AG20443 (cell line): ENCODE results near the gene TAF15.

Source experiments
- DNase-seq: peaks from one replicate; pipeline ENCODE4 v3.0.0; 2012; ENCODE audit warnings: low spot score, mixed read lengths

Gene TAF15

DNA sequence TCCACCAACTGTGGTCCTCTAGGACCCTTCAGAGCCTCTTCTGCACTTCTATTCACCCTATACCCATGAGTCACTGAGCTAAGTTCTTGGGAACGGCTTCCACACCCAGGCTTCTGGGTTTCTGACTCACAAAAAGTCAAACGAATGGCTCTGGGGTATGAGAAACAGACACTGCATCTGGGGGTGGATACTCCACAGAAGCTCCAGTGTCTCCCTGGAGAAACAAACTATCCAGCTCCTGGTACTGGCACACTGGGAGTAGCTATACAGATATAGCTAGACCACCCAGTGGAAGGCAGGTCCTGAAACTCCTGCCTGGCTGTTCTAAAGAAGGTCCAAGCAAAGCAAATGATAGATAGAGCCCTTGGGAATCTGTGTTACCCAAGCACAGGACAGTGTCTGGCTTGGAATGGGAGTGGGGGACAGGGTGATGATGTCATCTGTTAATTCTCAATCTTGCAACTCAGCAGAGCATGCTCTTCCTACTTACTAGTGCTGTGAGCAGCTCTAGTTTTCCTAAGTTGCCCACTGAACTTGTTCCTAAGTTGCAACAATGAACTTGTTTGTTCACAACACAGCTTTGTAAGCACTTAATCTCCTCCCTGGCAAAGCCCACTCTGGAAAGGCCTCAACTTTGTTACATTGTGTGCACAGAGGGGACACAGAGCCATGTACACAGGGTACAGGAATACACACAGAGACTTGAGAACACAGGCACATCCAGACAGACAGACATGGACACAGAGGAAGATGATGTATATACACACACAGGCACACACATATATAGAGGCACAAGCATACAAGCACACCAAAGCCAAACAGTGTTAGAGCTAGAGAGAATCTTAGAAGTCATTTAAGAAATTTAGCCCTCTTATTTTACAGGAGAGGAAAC is 20.6 kb upstream of the TAF15 start:
- peak; percentile 90 for DNase-seq

DNA sequence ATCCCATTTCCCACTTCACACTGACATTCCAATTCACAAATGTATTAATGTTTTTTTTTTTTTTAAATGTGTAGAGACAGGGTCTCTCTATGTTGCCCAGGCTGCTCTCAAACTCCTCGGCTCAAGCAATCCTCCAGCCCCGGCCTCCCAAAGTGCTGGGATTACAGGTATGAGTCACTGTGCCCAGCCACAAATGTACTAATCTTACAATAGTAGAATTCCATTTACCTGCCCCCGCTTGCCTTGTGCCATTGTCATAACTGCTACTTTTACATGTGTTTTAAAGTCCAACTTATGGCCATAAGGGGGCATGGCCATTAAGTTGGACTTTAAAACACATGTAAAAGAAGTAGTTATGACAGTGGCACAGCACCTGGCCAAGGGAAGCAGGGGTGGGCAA is 18.4 kb upstream of the TAF15 start:
- no peak for DNase-seq

DNA sequence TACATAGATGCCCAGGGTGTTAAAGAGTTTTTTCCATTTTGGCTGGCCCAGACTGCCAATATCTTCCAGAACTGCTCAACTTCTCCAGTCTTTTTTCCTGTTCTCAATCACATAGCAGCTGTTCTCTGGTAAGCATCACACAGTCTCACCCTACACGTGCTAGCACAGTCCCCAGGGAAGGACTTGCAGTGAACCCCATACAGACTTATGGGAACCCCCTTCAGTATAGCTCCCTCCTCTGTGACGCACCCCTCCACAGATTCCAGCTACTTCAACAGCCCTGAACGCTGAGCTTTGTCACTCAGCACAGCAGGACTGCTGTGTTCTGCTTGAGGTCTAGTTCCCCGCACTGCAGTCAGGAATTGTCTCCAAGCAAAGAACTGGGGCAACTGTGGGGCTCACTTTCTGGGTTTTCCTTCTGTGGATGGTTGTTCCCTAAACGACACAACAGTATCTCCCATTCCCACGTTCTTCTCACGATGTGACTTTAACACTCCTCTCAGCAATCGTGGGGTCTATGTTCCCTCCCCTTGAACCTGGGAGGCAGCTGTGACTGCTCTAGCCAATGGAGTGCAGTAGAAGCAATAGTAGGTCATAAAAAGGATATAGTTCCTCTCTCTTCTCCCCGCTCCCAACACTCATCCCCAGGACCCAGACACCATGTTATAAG is 17.5 kb upstream of the TAF15 start:
- no peak for DNase-seq

DNA sequence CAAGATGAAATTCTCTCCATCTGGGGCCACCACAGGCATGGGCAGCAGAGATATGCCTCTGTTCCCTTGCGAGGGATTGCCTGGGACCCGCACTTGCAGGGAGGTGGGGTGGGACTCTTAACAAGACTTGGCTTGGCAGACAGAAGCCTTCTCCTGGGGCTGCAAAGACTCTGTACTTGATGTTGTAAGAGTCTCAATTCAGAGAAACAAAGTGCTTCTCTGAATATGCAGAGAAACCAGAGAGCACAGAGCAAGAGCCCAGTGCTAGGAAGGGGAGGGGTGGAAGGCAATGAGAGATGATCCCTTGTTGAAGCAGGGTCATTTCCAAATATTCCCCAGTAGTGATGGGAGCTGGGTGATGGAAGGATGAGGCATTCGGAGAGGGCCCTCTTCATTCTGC is 16.0 kb upstream of the TAF15 start:
- DNase-seq = no peak

DNA sequence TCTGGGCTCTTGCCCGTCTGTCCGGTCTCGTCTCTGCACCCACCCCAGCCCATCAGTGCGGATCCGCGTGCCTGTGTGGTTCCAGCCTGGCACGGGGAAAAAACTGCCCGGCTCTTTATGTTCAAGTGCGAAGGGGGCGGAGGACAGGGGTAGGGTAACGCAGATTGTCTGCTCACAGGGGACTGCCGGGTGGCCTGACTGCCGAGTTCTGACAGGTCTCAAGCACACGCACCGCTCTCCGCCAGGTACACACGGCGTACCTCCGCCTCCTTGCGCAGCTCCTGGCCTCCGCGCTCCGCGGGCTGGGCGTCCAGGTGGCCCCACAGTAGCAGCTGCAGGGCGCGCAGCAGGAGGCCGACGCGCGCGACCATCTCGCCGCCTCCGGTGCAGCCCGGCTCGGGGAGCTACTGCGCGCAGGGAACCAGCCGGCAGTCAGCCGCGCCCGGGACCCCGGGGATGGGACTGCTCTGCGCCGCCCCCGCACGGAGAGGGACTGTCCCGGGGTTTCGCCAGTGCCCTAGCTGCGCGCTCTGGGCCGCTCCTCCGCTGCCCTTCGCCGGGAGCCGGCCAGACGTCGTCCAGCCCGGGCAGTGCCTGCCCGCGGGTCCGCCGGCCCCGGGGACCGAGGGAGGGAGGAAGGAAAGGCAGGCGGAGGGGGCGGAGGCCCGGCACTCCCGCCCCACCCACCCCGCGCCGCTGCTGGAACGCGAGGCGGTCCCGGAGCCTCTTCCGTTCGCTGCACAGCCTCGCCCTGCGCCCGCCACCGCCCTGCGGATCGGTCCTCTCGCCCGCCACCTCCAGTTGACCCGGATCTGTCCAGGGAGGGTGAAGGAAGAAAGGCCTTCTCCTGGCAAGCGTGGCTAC is 14.0 kb upstream of the TAF15 start, which contains the start of gene MMP28:
Gene MMP28, minus strand, starts transcription at position 635 of the 864 bp plus-strand sequence. Its CDS starts 264 bp downstream, at position 371.
- DNase-seq = peak; percentile 70

DNA sequence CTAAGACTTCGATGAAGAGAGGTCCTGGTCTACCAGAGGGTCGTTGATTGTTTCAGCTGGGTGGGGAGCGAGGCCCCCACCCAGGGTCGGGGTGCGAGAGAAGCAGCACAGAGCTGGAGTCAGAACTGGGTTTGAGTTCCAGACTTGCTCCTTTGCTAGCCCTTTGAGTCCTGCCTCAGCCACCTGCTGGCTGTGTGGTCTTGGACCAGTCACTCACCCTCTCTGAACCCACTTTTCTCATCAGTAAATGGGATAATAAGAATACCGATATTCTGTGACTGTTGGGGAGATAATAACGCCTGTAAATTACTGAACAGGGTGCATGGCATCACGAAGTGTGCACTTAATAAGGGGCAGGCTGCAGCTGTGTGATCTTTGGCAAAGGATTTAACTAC is 13.4 kb upstream of the TAF15 start:
- no peak for DNase-seq

DNA sequence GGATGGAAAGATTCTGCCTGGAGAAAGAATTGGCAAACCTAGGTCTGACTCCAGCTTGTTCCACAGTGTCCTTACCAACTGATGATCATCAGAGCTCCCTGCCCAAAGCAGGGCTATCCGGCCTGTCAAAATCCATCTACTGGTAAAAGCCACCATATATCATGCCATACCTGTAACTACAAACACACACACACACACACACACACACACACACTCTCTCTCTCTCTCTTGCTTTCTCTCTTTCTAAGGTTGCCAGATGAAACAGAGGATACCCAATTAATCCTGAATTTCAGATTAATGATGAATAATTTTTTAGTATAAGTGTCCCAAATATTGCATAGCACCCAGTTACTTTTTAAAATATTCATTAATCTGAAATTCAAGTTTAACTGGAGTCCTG is 12.3 kb upstream of the TAF15 start:
- DNase-seq = no peak

DNA sequence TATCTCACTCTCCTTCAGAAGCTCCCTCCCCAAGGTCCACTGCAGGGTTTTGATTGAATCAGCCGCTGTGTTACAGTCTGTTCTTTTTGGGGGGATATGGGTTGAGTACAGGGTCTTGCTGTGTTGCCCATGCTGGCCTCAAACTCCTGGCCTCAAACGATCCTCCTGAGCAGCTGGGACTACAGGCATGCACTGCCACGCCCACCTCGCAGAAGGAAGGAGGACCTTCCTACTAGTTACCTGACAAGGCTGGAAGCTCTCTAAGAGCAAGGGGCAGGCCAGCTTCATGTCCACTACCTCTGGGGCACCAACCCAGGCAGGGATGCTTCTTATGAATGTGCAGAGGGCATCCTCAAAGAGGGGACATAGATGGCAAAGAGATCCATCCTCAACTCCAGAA is 11.9 kb upstream of the TAF15 start:
- DNase-seq = no peak

DNA sequence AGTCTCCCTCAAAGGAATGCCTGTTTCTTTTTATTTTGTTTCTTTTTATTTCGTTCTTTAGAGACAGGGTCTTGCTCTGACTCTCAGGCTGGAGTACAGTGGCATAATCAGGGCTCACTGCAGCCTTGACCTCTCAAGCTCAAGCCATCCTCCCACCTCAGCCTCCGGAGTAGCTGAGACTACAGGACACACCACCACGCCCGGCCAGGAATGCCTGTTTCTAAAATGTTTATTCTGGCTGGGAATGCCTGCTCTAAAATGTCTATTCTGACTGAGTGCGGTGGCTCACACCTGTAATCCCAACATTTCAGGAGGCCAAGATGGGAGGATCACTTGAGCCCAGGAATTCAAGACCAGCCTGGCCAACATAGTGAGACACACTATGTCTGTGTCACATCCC is 11.4 kb upstream of the TAF15 start:
- no peak for DNase-seq

DNA sequence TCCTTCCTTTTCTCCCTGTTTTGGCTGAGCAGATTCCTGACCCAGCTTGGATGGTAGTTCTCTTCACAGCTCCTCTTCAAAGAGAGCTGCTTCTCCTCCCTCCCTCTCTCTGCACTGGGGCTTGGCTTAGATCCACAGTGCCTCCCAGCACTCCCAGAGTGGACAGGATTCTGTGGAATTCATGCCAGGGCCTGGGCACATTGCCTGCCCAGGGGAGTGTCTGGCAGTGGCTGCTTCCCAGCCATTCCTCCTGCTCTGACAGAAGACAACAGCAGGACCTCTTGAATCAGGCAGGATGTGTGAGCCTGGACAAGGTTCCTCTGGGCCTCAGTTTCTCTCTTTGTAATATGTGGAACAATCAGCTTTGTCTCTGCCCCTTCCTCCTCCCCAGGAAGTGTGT is 9.3 kb upstream of the TAF15 start:
- DNase-seq = peak; percentile 86

DNA sequence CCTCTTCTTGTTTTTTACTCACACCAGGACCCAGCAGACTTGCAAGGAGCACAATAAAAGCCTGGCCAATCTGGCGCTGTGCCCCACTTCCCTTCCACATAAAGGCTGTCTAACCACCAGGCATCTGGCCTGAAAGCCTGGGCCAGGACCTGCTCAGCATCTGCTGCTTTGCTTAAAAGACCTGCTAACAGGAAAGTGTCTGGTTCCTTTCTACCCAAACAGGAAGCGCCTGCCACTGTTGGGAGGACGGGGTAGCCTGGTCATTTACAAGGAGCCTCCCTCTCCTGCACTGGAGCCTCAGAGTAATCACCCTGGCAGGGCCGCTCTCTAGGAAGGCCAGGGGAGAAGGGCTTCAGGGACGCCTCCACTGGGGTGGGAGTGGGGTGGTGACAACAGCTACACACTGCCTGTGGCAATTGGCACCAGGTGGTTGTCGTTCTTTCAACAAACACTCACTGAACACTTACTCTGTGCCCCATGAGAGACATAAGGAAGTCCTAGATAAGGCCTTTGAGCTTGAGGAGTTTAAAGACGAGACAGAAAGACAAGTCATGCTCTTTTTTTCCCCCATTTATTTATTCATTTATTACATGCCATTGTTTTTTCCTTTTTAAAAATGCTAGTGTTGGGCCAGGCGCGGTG is 7.6 kb upstream of the TAF15 start:
- DNase-seq = peak; percentile 39

DNA sequence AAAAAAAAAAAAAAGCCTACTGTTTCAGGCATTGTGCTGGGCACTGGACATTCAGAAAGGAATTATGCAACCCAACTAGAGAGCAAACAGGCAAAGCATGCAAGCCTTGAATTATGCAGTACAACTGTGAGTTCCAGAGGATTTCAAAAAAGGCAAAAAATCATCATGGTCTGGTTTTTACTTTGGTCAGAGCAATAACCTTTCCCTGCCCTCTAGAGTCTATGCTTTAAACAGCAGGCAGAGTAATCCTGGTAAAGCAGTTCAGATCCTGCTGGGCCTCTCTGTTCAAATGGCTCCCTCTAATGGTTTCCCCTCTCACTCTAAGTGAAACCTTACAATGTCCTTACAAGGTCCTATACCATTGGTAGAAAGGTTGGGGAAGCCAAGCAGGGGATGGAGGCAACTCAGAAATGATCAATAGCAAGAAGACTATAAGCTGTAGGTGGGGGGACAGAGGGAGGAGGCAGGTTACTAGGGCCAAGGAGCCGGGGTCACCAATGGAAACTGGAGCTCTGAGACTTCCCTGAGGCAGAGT is 4.6 kb upstream of the TAF15 start:
- DNase-seq = peak; percentile 90

DNA sequence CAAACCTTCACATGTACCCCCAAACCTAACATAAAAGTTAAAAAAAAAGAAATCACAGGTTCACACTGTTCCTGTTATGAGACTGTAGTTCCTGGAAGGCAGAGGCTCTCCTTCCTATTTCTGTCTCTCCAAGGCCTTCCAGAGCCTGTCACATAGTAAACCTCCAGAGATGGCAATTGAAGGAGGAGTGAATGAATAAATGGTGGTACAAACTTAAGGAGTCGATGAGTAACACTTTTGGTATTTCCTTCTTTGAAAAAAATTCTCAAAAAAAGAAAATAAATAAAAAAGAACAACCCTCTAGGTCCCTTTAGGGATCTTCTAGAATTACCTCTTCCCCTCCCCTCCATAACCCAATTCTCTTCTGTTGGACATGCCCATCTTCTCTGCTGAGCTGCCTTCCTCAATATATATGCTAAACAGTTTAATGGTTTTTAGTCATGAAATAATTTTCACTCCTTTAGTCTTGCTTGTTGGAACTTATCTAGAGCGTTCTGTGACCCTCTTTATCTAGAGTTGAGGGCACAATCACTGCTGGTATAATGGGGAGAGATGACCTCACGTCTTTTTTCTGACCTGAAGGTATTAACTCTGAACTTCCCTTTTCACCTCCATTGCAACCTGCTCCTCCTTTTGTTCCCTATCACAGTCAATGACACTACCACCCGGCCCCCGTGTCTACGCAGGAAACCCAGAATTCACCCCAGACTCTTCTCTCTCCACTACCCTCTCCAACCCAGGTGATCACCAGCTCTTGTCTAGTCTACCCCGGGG is 1.7 kb upstream of the TAF15 start:
- no peak for DNase-seq

DNA sequence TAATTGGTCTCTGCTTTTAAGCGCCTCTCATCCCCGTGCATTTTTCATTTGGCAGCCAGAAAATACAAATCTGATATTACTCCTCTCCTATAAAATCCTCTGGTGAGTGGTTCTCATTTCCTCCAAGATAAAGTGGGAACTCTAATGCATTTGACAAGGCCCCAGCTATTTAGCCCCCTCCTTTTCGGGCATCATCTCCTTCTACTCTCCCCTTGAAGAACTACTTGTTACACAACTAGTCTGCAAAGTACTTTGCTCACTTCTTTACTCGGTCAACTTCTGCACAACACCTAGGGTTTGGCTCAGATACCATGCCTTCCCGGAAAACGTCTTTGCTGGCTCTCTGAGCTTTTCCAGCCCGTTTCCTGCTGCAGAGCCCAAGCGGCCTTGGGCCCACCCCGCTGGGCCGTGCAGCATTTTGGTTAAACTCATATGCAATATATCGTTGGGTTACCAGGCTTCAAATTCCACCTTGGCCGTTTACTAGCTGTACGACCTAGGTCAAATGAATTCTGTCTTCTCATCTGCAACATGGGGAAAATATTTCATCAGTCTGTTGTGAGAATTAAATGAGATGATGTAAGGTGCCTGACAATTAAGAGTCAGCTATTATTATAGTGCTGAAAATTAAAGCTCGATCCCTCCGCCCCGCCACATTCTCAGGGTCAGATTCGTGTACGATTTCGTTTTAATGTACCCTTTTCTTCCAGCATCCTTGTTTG is 883 bp upstream of the TAF15 start:
- no peak for DNase-seq

DNA sequence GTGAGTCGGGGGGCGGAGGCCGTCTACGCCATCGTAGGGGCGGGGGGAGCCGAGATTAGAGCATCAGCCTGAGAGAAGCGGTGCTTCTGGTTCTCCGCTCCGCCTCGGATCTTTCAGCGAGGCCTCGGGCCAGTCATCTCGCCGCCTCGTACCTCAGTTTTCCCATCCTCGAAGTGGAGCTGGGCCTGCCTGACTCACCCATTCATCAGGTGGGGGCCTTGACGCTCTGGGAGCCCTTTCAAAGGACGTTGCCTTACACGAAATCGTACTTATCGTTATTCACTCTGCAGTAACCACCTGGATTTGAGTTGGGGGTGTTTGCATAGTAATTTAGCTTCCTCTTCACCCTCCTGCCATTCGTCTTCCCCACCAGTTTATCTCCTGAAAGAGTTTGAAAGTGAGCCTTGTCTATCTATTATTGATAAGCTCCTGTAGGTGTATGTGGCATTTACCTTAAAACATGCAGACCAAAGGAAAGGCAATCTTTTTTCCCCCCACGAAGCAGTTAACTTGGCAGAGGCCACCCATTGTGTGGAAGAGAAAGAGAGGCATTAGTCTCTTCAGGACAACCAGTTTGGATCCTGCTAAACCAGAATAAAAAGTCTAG is 674 bp downstream of the TAF15 start:
- DNase-seq = peak; percentile 32

DNA sequence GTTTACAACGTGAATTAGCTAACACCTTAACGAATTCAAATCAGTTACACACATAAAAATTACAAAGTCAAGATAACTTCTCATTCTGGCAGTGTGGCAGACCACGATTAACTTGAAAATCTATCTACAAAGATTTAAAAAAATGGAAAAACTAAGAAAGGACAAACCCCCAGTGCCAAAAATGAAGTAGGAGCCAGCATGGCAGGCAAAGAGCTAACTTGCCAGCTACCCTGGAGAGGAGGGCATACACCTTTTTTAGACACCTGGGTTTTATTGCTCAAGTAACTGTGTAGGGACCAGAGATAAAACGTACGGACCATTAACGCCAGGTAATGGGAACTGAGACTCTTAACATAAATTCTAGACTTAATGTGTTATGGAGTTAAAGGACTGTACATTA is 2.5 kb downstream of the TAF15 start:
- no peak for DNase-seq

DNA sequence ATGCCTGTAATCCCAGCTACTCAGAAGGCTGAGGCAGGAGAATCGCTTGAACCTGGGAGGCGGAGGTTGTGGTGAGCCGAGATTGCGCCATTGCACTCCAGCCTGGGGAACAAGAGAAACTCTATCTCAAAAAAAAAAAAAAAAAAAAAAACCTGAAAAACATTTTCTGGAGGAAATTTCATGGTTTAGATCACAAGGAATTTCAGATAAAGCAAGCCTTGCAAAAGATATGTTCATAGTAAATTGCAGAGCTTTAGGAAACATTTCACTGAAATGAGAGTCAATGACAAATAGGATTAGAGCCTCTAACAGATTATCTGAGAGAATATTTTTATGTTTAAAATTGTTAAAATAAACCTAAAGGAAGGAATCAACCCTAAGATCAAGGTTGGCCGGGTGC is 3.2 kb downstream of the TAF15 start:
- DNase-seq = no peak

DNA sequence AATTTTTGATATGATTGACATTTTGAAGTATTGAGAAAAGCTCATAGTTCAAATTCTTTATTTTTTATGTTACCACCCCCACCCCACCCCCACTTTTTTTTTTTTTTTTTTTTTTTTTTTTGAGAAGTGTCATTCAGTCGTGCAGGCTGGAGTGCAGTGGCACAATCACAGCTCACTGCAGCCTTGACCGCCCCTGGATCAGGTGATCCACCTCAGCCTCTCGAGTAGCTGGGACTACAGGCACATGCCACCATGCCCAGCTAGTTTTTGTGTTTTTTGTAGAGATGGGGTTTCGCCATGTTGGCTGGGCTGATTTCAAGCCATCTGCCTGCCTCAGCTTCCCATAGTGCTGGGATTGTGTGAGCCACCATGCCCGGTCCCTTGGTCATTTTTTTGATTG is 7.4 kb downstream of the TAF15 start:
- no peak for DNase-seq

DNA sequence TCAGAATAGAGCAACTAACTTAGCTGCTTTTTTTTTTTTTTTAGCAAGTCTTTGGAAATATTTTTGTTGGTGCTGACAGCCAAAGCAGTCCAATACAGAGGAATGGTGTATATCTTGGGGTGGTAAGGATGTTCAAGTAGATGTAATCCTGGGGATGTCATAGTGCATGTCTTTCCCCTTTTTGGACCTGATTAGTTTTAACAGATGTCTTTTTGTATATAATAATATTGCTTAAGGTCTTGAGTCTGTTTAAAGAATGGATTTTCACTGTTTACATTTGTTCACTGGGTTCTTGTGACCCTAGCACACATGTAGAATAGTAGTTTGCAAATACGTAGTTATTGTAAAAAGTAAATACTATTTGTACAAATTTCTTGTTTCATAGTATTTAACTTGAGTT is 7.9 kb downstream of the TAF15 start:
- no peak for DNase-seq

DNA sequence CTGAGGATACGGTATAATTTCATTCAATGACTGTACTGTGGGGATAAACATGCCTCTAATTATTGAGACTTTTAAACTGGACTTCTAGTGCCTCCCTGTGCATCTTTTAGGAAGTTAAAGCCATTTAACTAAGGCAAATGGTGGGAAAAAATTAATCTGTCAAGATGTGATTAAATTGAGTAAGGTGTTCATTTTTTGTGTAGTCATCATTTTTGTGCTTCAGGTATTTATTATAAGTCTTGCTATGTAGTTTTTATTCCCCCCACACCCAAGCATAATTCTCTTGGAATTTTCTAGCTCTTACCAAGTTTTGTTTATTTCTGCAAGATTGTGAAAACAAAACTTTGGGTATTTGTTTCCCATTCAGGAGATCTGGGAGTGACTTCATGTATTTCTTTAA is 10.2 kb downstream of the TAF15 start:
- no peak for DNase-seq
